CD14-positive monocyte (primary cell): ENCODE data around the gene MAP2K7. TPM values are rescaled to one million over a fixed set of nuclear protein-coding genes. Genes with fewer than 3 reads are reported as not detected.

Experiments
- DNase-seq, 3 donors: peaks; one replicate each; pipeline ENCODE4 v3.0.0-alpha.2; 2011 to 2022
- H2AFZ ChIP-seq: 2 replicates; pipeline ENCODE4 v1.6.0; 2012; ENCODE audit warnings: mild to moderate bottlenecking, low read depth, low read length, inconsistent platforms; ENCODE audit not compliant: insufficient read depth, poor library complexity, severe bottlenecking
- H3K27ac ChIP-seq, 2 donors: 1 replicate in 1 of 2; 2 replicates in 1 of 2; pipeline ENCODE4 v1.5.1; 2012 to 2013; ENCODE audit warnings: low read length in 2 of 2, control low read depth in 1 of 2, inconsistent platforms in 1 of 2, low read depth in 1 of 2, mild to moderate bottlenecking in 1 of 2
- H3K27me3 ChIP-seq, 2 donors: one replicate each; pipeline versions ENCODE4 v1.6.0 to v1.6.1; 2011 to 2013; ENCODE audit warnings: low read length in 2 of 2; ENCODE audit not compliant: control insufficient read depth in 2 of 2, insufficient read depth in 2 of 2
- H3K36me3 ChIP-seq, 2 donors: replicated peaks in 1 of 2; 1 replicate in 1 of 2; 2 replicates in 1 of 2; pipeline versions ENCODE4 v1.5.1 to v1.6.1; 2012 to 2013; ENCODE audit warnings: low read length in 2 of 2, control low read depth in 1 of 2, inconsistent platforms in 1 of 2, mild to moderate bottlenecking in 1 of 2; ENCODE audit not compliant: insufficient read depth in 2 of 2, control insufficient read depth in 1 of 2
- H3K4me1 ChIP-seq, 2 donors: 1 replicate in 1 of 2; 2 replicates in 1 of 2; pipeline versions ENCODE4 v1.5.1 to v1.6.1; 2012 to 2013; ENCODE audit warnings: low read length in 2 of 2, control low read depth in 1 of 2, inconsistent platforms in 1 of 2, mild to moderate bottlenecking in 1 of 2, moderate library complexity in 1 of 2; ENCODE audit not compliant: insufficient read depth in 2 of 2, control insufficient read depth in 1 of 2
- H3K4me2 ChIP-seq: replicated peaks from 2 replicates; pipeline ENCODE3; 2012; ENCODE audit warnings: low read length, moderate library complexity, mild to moderate bottlenecking; ENCODE audit not compliant: poor library complexity, severe bottlenecking; ENCODE audit errors: extremely low read depth
- H3K4me3 ChIP-seq, 3 experiments: fragments of 200-600 bp in 1 of 3; sonication (generic) in 1 of 3; replicated peaks in 1 of 3; 1 replicate in 2 of 3; 2 replicates in 1 of 3; pipeline ENCODE4 v1.5.1; 2011 to 2013; ENCODE audit warnings: low read length in 3 of 3, mild to moderate bottlenecking in 3 of 3, control low read depth in 2 of 3, low read depth in 2 of 3, inconsistent platforms in 1 of 3, moderate library complexity in 1 of 3
- H3K79me2 ChIP-seq: 2 replicates; pipeline ENCODE4 v1.6.0; 2012; ENCODE audit warnings: mild to moderate bottlenecking, control low read depth, inconsistent platforms, low read length, moderate library complexity; ENCODE audit not compliant: insufficient read depth
- H3K9ac ChIP-seq: 2 replicates; pipeline ENCODE4 v1.6.0; 2017; ENCODE audit warnings: low read length, mild to moderate bottlenecking; ENCODE audit not compliant: insufficient read depth, poor library complexity, severe bottlenecking
- H3K9me3 ChIP-seq, 2 donors: replicated peaks in 1 of 2; 1 replicate in 1 of 2; 2 replicates in 1 of 2; pipeline versions ENCODE4 v1.5.1 to v1.6.1; 2012 to 2013; ENCODE audit warnings: low read length in 2 of 2, control low read depth in 1 of 2; ENCODE audit not compliant: control insufficient read depth in 1 of 2, insufficient read depth in 1 of 2
- H4K20me1 ChIP-seq: 2 replicates; pipeline ENCODE4 v1.6.0; 2012; ENCODE audit warnings: mild to moderate bottlenecking, low read length, control low read depth, moderate library complexity; ENCODE audit not compliant: insufficient read depth
- H3K27ac Mint-ChIP-seq, 7 donors: one replicate each; pipeline ENCODE4 v1.8.0; 2020; ENCODE audit warnings: mild to moderate bottlenecking in 7 of 7, mixed read lengths in 7 of 7, moderate library complexity in 6 of 7, inconsistent platforms in 2 of 7
- H3K27me3 Mint-ChIP-seq, 3 donors: one replicate each; pipeline ENCODE4 v1.8.0; 2021 to 2022; ENCODE audit warnings: low read depth in 3 of 3, mild to moderate bottlenecking in 3 of 3, mixed read lengths in 3 of 3, moderate library complexity in 3 of 3, inconsistent platforms in 1 of 3
- H3K36me3 Mint-ChIP-seq, 2 donors: one replicate each; pipeline ENCODE4 v1.8.0; 2020; ENCODE audit warnings: mixed read lengths in 2 of 2, inconsistent platforms in 1 of 2, mild to moderate bottlenecking in 1 of 2
- H3K4me1 Mint-ChIP-seq: one replicate; pipeline ENCODE4 v1.8.0; 2020; ENCODE audit warnings: mild to moderate bottlenecking, mixed read lengths
- H3K4me3 Mint-ChIP-seq, 2 donors: one replicate each; pipeline ENCODE4 v1.8.0; 2020; ENCODE audit warnings: mild to moderate bottlenecking in 2 of 2, mixed read lengths in 2 of 2, moderate library complexity in 1 of 2
- H3K9me3 Mint-ChIP-seq, 7 donors: one replicate each; pipeline ENCODE4 v1.8.0; 2020 to 2022; ENCODE audit warnings: mixed read lengths in 7 of 7, mild to moderate bottlenecking in 6 of 7, moderate library complexity in 6 of 7, inconsistent platforms in 2 of 7
- WGBS: methylation state at CpG from one replicate; pipeline ENCODE4 v1.1.5; 2013; ENCODE audit warnings: missing lambda C conversion rate; ENCODE audit not compliant: insufficient coverage; 5-methylcytosine and 5-hydroxymethylcytosine counted together
- intact Hi-C, 2 donors: fragments of 100-400 bp; cut with micrococcal nuclease; formaldehyde crosslinking; loops; one replicate each; pipeline versions ENCODE4 v1.15.0 to v1.15.1; 2023
- polyA plus RNA-seq, 3 donors: library from polyadenylated mRNA; depleted of rRNA in 1 of 3; unstranded in 2 of 3; stranded (reverse) in 1 of 3; fragments of 300-500 nt in 2 of 3; fragments of >200 nt in 1 of 3; fragmentation: Illumina TruSeq in 2 of 3; gene quantifications; 1 replicate in 2 of 3; 2 replicates in 1 of 3; pipeline ENCODE4 v1.2.3, GENCODE V29; 2012 to 2021
- TF ChIP-seq, protein P1 (sequence below): fragments of 200-600 bp; IDR thresholded peaks from one replicate; pipeline ENCODE4 v1.8.0; 2022; ENCODE audit warnings: antibody characterized with exemption, mild to moderate bottlenecking

MAP2K7 gene
- polyA plus RNA-seq, 3 donors, result 0.92 to 39.5 (median 1.5) TPM

DNA sequence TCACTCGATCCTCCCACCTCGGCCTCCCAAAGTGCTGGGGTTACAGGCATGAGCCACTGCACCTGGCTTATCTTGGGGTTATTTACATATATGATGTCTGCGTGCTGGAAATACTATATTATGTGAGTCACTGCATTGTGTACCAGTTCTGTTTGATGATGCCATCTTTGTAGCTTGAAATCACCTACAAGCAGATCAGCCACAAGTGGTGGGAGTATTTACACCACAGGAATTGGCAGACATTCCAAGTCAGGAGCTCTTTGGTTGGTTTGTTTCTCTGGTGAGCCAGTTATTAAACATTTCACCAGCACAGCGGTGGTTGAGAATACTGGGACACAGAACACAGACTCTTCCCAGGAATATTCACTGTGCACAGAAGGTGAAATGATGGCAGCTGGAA is 44.3 kb downstream of the MAP2K7 start:
- Histone ChIP-seq H3K9ac (no peak overlapping the region), H3K9me3 (no peaks in the 10 kb centered on the region), H3K4me2 (no peak overlapping the region), H3K79me2 (peaks cover 2% of the 10 kb centered on the region), H3K27ac (no peak overlapping the region), H3K27me3 (no peaks in the 10 kb centered on the region), H3K4me3 (no peak overlapping the region), H3K4me1 (peaks cover 6 to 24% of the 10 kb centered on the region in 2 donors), H3K36me3 (no peaks in the 10 kb centered on the region), H2AFZ (no peak overlapping the region), H4K20me1 (no peaks in the 10 kb centered on the region)
- Mint-ChIP-seq H3K9me3 (peaks cover 0 to 1% (median 0%) of the 10 kb centered on the region in 7 donors), H3K4me3 (no peak overlapping the region), H3K27ac (no peak overlapping the region), H3K27me3 (peaks cover 0 to 1% (median 1%) of the 10 kb centered on the region in 3 donors), H3K36me3 (no peaks in the 10 kb centered on the region), H3K4me1 (peaks cover 19% of the 10 kb centered on the region)
- DNase-seq, result no peak
- intact Hi-C loops, result loop anchor here (5.0 to 10.0 kb wide), 2 partner anchors 54 to 307 kb away; no protein-coding TSS in a partner anchor
- TF ChIP-seq, protein P1, sequence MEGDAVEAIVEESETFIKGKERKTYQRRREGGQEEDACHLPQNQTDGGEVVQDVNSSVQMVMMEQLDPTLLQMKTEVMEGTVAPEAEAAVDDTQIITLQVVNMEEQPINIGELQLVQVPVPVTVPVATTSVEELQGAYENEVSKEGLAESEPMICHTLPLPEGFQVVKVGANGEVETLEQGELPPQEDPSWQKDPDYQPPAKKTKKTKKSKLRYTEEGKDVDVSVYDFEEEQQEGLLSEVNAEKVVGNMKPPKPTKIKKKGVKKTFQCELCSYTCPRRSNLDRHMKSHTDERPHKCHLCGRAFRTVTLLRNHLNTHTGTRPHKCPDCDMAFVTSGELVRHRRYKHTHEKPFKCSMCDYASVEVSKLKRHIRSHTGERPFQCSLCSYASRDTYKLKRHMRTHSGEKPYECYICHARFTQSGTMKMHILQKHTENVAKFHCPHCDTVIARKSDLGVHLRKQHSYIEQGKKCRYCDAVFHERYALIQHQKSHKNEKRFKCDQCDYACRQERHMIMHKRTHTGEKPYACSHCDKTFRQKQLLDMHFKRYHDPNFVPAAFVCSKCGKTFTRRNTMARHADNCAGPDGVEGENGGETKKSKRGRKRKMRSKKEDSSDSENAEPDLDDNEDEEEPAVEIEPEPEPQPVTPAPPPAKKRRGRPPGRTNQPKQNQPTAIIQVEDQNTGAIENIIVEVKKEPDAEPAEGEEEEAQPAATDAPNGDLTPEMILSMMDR, result no peak
- 100% methylated on average over 2 of the region's 4 CpGs for WGBS

DNA sequence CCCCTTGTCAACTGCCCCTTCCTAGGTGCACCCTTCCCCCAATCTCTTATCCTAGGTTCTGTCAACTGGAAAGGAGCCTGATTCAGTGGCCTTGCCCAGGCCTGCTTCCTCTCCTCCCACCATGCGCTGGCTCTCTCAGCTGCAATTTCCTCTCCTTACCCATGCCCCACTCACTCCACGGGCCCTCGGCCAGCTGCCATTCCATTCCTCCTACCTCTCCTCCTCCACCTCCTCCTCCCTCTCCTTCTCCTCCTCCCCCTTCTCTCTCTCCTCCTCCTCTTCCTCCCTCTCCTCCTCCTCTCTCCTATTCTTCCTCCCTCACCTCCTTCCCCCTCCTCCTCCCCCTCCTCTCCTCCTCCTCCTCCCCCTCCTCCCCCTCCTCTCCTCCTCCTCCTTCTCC is 49.4 kb downstream of the MAP2K7 start:
- intact Hi-C loops, result no loop called here
- TF ChIP-seq, protein P1, result no peak
- Mint-ChIP-seq H3K36me3 (peaks cover 3 to 10% of the 10 kb centered on the region in 2 donors), H3K4me3 (no peak overlapping the region), H3K4me1 (peaks cover 13% of the 10 kb centered on the region), H3K27ac (no peak overlapping the region), H3K9me3 (peaks cover 0 to 3% (median 0%) of the 10 kb centered on the region in 7 donors), H3K27me3 (peaks cover 0 to 1% (median 1%) of the 10 kb centered on the region in 3 donors)
- no peaks in the 10 kb centered on the region for H3K9me3 ChIP-seq
- peaks cover 0 to 5% of the 10 kb centered on the region in 2 donors for H3K36me3 ChIP-seq
- no peak overlapping the region for H3K4me2 ChIP-seq
- peaks cover 4 to 15% of the 10 kb centered on the region in 2 donors for H3K4me1 ChIP-seq
- no peak overlapping the region for H2AFZ ChIP-seq
- no peak overlapping the region for H3K27ac ChIP-seq
- no peaks in the 10 kb centered on the region for H3K27me3 ChIP-seq
- no peak overlapping the region for H3K9ac ChIP-seq
- DNase-seq, result no peak
- H3K4me3 ChIP-seq, result no peak overlapping the region
- no peaks in the 10 kb centered on the region for H3K79me2 ChIP-seq
- 0% methylated on average over 1 of the region's 3 CpGs for WGBS
- H4K20me1 ChIP-seq, result no peaks in the 10 kb centered on the region
